SH-SY5Y (cell line): ENCODE results near the gene SKAP1.

ENCODE experiments used
- GATA2 ChIP-seq: IDR thresholded peaks from 2 replicates; pipeline ENCODE4 v1.6.1; 2011; ENCODE audit warnings: mild to moderate bottlenecking, low read depth, low read length
- GATA3 ChIP-seq: IDR thresholded peaks from 2 replicates; pipeline ENCODE4 v1.6.1; 2011; ENCODE audit warnings: low read depth, mild to moderate bottlenecking, low read length, moderate library complexity

- TF ChIP-seq GATA2: no peak
- TF ChIP-seq GATA3: no peak
Observed at GRCh38 chr17:48373883-48374282, 56.1 kb downstream of the SKAP1 start.
